GM12878 (cell line): ENCODE measurements around the gene POU2F1. TPM values are rescaled to one million over a fixed set of nuclear protein-coding genes. Genes with fewer than 3 reads are reported as not detected.
A peak's percentile ranks its signal among the peaks of the same experiment; 100 is the strongest.

Experiments used
- CBFB ChIP-seq: IDR thresholded peaks from 2 replicates; pipeline ENCODE4 v1.6.1; 2016; ENCODE audit warnings: antibody characterized with exemption, low read depth
- CEBPB ChIP-seq, 2 experiments: fragments of 150-350 bp in 1 of 2; IDR thresholded peaks; 2 replicates each; pipeline ENCODE4 v1.6.1; 2012 to 2014; ENCODE audit warnings: low read depth in 2 of 2, low read length in 2 of 2, borderline replicate concordance in 1 of 2, inconsistent platforms in 1 of 2
- DPF2 ChIP-seq: fragments of 450-650 bp; IDR thresholded peaks from 2 replicates; pipeline ENCODE4 v1.6.1; 2017; ENCODE audit warnings: mild to moderate bottlenecking
- E2F8 ChIP-seq: fragments of 450-650 bp; IDR thresholded peaks from 2 replicates; pipeline ENCODE4 v1.6.1; 2018; ENCODE audit warnings: mild to moderate bottlenecking, low read depth, moderate library complexity; ENCODE audit not compliant: partially characterized antibody
- EED ChIP-seq: sonication (generic); IDR thresholded peaks from 2 replicates; pipeline ENCODE4 v1.6.1; 2016; ENCODE audit warnings: antibody characterized with exemption, low read depth
- IRF4 ChIP-seq: IDR thresholded peaks from 2 replicates; pipeline ENCODE4 v1.6.1; 2011; ENCODE audit warnings: low read depth, low read length
- MLLT1 ChIP-seq: fragments of 450-650 bp; IDR thresholded peaks from 2 replicates; pipeline ENCODE4 v1.6.1; 2016; ENCODE audit warnings: mild to moderate bottlenecking
- PML ChIP-seq: IDR thresholded peaks from 2 replicates; pipeline ENCODE4 v1.6.1; 2012; ENCODE audit warnings: low read length, inconsistent platforms
- RAD21 ChIP-seq: IDR thresholded peaks from 2 replicates; pipeline ENCODE4 v1.6.1; 2011; ENCODE audit warnings: mild to moderate bottlenecking, low read depth, low read length, moderate library complexity; ENCODE audit not compliant: insufficient read depth
- RFX5 ChIP-seq: IDR thresholded peaks from 2 replicates; pipeline ENCODE4 v1.6.1; 2011; ENCODE audit warnings: low read depth, low read length, improper control_type of control experiment
- SIX5 ChIP-seq: IDR thresholded peaks from 2 replicates; pipeline ENCODE4 v1.6.1; 2011; ENCODE audit warnings: mild to moderate bottlenecking, low read depth, low read length, moderate library complexity; ENCODE audit not compliant: severe bottlenecking
- SPI1 ChIP-seq: IDR thresholded peaks from 2 replicates; pipeline ENCODE4 v1.6.1; 2011; ENCODE audit warnings: low read depth, mild to moderate bottlenecking, low read length, moderate library complexity, borderline replicate concordance; ENCODE audit not compliant: insufficient read depth
- STAT1 ChIP-seq: fragments of 450-650 bp; conservative IDR thresholded peaks from 2 replicates; pipeline ENCODE4 v1.6.1; 2014; ENCODE audit warnings: antibody characterized with exemption, mild to moderate bottlenecking
- ZBED1 ChIP-seq: IDR thresholded peaks from 2 replicates; pipeline ENCODE4 v1.6.1; 2016; ENCODE audit warnings: borderline replicate concordance
- ZNF24 ChIP-seq: fragments of 450-650 bp; IDR thresholded peaks from 2 replicates; pipeline ENCODE4 v1.6.1; 2017; ENCODE audit warnings: antibody characterized with exemption, mild to moderate bottlenecking
- ZNF592 ChIP-seq: fragments of 450-650 bp; IDR thresholded peaks from 2 replicates; pipeline ENCODE4 v1.6.1; 2017; ENCODE audit warnings: mild to moderate bottlenecking, moderate library complexity
- polyA plus RNA-seq, 11 experiments: library from polyadenylated mRNA; depleted of rRNA in 4 of 11; unstranded in 6 of 11; stranded (reverse) in 5 of 11; fragments of >200 nt; fragmentation: Nextera tagmentation in 4 of 11; fragmentation: Illumina TruSeq in 1 of 11; extraction: Ambion mirVana in 4 of 11; extraction: Trizol in 1 of 11; gene quantifications; 1 replicate in 1 of 11; 2 replicates in 10 of 11; pipeline versions ENCODE4 v1.2.1 to v1.2.3, GENCODE V29; 2011 to 2016; ENCODE audit warnings: inconsistent platforms in 2 of 11, missing spikeins in 2 of 11, low read depth in 1 of 11
- total RNA-seq, 4 experiments: library from RNA; depleted of rRNA in 3 of 4; stranded (reverse); fragments of >200 nt in 3 of 4; fragmentation: Illumina TruSeq in 1 of 4; extraction: Trizol in 1 of 4; gene quantifications; 2 replicates each; pipeline versions ENCODE4 v1.2.1 to v1.2.3, GENCODE V29; 2013 to 2021
- TF ChIP-seq, protein P1 (sequence below): fragments of 450-650 bp; IDR thresholded peaks from 2 replicates; pipeline ENCODE4 v1.6.1; 2014; ENCODE audit warnings: mild to moderate bottlenecking
- TF ChIP-seq, protein P2 (sequence below): fragments of 450-650 bp; IDR thresholded peaks from 2 replicates; pipeline ENCODE4 v1.6.1; 2017; ENCODE audit warnings: mild to moderate bottlenecking

Gene POU2F1
- total and polyA plus RNA-seq, 10 of the 15 experiments (the other 5 are each of a cell fraction or from before 2014, with no cell fraction given), result 2.5 to 21.7 (median 12.5) TPM

DNA sequence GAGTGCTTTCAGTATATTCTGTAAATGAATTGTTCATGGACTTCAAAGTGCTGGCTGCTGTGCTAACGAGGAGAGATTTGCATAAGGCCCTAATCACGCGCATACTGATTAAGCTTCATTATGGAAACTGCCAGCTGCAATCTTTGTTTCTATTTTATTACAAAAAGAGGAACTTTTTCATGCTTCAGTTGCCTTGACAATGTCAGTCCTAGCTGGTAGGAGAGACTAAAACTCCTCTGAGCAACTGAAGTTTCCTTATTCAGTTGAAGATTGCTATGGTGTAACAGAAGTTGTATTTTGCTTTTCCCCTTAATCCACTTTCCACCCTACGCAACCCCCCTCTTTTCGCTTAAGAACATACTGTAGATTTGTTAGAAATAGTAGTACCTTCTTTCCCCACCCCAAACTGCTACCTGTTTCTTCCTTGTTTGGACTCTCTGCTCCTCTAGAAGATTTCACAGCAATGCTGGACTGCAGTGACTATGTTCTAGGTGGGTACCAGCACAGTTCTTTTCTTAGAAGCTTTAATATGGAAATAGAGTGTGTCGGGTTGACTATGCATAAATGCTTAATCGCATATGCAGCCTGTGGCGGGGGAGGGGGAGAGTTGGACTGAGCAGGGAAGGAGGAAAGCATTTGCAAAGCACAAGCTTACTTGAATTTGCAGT, 108.3 kb downstream of the POU2F1 start (continued):
- TF ChIP-seq MLLT1 (0 out of 2 replicates have a peak, but pooled peaks have one; percentile 34), SIX5 (no peak), PML (no peak; the same call in 1 of the 2 replicates), EED (no peak), IRF4 (no peak), ZNF24 (0 out of 2 replicates have a peak, but pooled peaks have one; percentile 6), SPI1 (no peak), ZBED1 (no peak), ZNF592 (no peak), CBFB (no peak), RFX5 (no peak), CEBPB (IDR thresholded peaks at IDR 0.05; ENCODE audit: borderline replicate concordance in 1 of 2, low read depth in 2 of 2, low read length in 2 of 2) (no peak), DPF2 (0 out of 2 replicates have a peak, but pooled peaks have one; percentile 60), STAT1 (no peak), RAD21 (no peak), E2F8 (no peak)
- TF ChIP-seq, protein P1, sequence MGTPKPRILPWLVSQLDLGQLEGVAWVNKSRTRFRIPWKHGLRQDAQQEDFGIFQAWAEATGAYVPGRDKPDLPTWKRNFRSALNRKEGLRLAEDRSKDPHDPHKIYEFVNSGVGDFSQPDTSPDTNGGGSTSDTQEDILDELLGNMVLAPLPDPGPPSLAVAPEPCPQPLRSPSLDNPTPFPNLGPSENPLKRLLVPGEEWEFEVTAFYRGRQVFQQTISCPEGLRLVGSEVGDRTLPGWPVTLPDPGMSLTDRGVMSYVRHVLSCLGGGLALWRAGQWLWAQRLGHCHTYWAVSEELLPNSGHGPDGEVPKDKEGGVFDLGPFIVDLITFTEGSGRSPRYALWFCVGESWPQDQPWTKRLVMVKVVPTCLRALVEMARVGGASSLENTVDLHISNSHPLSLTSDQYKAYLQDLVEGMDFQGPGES, result no peak
- TF ChIP-seq, protein P2, sequence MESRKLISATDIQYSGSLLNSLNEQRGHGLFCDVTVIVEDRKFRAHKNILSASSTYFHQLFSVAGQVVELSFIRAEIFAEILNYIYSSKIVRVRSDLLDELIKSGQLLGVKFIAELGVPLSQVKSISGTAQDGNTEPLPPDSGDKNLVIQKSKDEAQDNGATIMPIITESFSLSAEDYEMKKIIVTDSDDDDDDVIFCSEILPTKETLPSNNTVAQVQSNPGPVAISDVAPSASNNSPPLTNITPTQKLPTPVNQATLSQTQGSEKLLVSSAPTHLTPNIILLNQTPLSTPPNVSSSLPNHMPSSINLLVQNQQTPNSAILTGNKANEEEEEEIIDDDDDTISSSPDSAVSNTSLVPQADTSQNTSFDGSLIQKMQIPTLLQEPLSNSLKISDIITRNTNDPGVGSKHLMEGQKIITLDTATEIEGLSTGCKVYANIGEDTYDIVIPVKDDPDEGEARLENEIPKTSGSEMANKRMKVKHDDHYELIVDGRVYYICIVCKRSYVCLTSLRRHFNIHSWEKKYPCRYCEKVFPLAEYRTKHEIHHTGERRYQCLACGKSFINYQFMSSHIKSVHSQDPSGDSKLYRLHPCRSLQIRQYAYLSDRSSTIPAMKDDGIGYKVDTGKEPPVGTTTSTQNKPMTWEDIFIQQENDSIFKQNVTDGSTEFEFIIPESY, result no peak
